HG03095 (cell line): ENCODE data around the gene GYS1.

Experiments
- ATAC-seq: cut with Tn5 transposase; IDR thresholded peaks from one replicate; pipeline ENCODE4 v1.9.1; 2021; ENCODE audit warnings: moderate library complexity; ENCODE audit not compliant: unreplicated experiment

GYS1 gene

DNA sequence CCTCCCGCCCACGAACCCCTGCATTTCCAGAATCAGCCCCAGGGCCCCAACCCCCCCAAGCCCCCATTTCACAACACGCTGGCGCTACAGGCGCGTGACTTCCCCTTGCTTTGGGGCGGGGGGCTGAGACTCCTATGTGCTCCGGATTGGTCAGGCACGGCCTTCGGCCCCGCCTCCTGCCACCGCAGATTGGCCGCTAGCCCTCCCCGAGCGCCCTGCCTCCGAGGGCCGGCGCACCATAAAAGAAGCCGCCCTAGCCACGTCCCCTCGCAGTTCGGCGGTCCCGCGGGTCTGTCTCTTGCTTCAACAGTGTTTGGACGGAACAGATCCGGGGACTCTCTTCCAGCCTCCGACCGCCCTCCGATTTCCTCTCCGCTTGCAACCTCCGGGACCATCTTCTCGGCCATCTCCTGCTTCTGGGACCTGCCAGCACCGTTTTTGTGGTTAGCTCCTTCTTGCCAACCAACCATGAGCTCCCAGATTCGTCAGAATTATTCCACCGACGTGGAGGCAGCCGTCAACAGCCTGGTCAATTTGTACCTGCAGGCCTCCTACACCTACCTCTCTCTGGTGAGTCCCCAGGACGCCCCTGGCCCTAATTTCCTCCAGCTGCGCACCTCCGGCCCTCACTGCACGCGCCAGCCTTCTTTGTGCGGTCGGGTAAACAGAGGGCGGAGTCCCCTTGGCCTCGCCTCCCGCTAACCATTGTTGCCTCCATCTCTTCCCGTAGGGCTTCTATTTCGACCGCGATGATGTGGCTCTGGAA, 27.9 kb downstream of the GYS1 start, which contains the start of gene FTL:
Gene FTL (plus strand): TSS at position 270 of the 766 bp plus-strand sequence. CDS start 199 bp downstream, at position 469.
- peak; percentile 34 for ATAC-seq

DNA sequence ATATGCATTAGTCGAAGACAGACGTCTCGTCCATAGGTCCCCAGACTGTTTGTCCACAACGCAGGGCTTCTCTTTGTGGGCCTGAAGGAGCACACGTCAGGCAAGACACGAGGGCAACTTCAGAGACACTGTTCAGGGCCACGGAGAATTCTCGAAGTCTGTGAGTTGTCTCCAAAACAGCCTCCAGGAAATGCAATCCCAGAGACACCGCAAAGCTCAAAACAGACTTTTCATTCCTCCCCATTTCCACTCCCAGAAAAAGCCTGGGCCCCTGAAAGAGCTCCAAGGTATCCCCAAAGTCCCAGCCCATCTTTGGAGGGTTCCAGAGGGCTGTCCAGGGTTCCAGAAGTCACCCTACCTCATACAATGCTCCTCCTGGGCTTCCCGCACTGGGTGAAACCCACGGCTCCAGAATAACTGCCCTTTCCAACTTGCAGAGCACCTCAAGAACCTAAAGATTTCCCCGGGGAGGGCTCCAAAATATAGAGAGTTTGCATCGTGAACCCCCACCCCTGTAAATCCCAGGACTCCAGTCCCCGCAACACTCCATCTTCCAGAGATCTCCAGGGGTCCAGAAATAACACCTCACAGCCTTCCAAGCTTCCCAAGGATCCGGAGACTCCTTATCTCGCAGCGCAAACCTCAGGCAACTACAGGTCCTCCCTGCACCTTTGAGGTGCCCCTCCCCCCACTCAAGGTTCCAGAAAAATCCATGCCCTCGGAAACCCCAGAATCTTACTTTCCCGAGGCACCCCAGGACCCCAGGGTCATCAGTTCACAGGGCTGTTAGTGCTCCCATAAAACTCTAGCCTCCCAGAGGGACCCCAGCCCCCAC, 28.7 kb downstream of the GYS1 start:
- ATAC-seq = no peak

- no peak for ATAC-seq
Observed at GRCh38 chr19:48963371-48964204, 29.5 kb downstream of the GYS1 start.

- no peak for ATAC-seq
Observed at GRCh38 chr19:48962849-48963165, 30.3 kb downstream of the GYS1 start.

GRCh38 chr19:48962029-48962848, 30.9 kb downstream of the GYS1 start:
- peak; percentile 39 for ATAC-seq

DNA sequence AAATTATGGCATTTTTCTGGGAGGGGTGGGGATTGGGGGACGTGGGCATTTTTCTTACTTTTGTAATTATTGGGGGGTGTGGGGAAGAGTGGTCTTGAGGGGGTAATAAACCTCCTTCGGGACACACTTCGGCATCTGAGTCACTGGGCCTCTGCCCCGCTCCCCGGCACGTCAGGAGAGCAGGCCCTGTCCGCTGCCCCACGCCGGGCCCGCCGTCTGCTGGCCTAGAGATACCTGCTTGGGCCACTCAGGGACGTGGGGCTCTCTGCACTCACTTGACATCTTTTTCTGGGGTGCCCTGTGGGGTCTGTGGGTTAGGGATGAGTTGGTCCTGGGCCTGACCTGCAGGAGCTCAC, 31.5 kb downstream of the GYS1 start:
- no peak for ATAC-seq

DNA sequence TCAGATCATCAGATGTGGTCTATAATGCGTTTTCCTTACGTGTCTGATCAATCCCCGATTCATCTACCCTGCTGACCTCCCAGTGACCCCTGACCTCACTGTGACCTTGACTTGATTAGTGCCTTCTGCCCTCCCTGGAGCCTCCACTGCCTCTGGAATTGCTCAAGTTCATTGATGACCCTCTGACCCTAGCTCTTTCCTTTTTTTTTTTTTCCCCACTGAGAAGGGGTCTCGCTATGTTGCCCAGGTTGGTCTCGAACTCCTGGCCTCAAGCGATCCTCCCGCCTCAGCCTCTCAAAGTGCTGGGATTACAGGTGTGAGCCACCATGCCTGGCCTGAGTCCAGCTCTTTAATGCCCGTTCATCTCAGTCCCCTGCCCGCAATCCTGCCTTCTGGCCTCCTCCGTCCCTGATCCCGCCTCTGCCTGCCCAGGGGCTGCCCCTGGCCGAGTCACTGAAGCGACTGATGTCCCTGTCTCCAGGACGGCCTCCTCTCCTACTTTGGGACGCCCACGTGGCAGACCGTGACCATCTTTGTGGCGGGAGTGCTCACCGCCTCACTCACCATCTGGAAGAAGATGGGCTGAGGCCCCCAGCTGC, 32.0 kb downstream of the GYS1 start:
- ATAC-seq = no peak

GRCh38 chr19:48959341-48960239, 33.5 kb downstream of the GYS1 start:
- no peak for ATAC-seq

- ATAC-seq = no peak
Observed at GRCh38 chr19:48958006-48958405, 35.1 kb downstream of the GYS1 start.

DNA sequence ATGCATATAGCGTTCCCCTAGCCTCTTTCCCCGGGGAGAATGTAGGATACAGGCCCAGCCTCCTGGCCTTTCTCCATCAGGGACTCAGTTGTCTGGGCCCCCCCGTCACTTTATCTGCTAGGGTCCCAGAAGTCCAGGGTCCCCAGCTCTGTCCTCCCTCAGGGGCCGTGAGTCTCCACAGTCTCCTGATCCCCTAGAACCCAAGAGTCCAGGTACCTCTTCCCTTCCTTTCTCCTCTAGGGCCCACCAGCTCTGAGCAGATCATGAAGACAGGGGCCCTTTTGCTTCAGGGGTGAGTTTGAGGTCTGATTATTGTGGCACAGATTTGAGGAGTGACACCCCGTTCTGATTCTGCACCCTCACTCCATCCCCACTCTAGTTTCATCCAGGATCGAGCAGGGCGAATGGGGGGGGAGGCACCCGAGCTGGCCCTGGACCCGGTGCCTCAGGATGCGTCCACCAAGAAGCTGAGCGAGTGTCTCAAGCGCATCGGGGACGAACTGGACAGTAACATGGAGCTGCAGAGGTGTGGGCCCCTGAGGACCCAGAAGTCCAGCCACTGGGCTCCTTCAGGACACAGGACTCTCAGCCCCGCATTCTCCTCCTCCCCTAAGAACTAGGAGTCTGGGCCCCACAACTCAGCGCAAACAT, 37.7 kb downstream of the GYS1 start:
- no peak for ATAC-seq

DNA sequence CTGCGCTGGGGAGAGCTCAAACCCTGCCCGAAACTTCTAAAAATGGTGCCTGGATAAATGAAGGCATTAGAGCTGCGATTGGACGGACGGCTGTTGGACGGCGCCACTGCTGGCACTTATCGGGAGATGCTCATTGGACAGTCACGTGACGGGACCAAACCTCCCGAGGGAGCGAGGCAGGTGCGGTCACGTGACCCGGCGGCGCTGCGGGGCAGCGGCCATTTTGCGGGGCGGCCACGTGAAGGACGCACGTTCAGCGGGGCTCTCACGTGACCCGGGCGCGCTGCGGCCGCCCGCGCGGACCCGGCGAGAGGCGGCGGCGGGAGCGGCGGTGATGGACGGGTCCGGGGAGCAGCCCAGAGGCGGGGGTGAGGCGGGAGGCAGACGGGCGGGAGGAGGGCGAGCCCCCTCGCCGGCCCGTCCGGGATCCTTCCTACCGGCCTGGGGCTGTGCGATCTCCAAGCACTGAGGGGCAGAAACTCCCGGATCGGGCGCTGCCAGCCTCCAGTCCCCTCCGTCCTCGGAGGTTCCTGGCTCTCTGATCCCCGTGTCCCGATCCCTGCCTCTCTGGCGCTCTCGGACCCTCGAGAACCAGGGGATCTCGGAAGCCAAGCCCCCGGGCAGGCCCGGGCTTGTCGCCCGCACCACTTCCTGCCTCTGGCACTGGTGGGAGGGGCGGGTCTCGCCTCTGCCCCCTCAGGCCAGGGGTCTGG, 38.4 kb downstream of the GYS1 start, which contains the start of gene BAX:
Gene BAX (plus strand): TSS at position 281 of the 713 bp plus-strand sequence. CDS start 54 bp downstream, at position 335.
- peak; percentile 62 for ATAC-seq

GRCh38 chr19:48953990-48954594, 39.0 kb downstream of the GYS1 start:
- no peak for ATAC-seq

DNA sequence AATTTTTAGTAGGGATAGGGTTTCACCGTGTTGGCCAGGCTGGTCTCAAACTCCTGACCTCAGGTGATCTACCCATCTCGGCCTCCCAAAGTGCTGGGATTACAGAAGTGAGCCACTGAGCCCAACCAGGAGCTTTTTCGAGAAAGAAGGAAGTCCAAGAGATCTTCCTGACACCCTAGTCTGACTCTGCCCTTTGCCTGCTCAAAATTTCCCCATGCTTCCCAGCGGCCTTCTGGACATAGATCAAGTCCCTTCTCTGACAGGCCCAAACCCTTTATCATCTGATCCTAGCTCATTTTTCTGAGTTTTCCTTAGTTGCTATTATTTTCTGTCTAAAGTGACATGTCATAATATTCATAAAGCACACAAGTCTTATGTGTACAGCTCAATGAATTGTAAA, 40.0 kb downstream of the GYS1 start:
- no peak for ATAC-seq

DNA sequence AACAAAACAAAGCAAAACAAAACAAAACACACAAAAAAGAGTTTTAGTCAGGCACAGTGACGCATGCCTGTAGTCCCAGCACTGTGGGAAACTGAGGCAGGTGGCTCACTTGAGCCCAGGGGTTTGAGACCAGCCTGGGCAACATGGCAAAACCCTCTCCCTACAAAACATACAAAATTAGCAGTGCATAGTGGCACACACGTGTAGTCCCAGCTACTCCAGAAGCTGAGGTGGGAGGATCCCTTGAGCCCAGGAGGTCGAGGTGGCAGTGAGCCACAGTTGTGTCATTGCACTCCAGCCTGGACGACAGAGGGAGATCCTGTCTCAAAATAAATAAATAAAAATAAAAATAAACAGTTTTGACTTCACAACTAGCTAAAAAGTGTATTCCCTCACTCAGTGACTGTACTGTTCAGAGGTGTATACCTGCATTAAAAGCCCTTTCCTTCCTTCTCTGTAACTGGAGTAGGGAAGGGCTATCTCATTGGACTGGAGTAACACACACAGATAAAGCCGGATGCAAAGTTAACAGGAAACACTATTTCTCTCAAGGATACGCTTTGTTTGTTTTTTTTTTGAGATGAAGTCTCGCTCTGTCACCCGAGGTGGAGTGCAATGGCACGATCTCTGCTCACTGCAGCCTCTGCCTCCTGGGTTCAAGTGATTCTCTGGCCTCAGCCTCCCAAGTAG, 42.1 kb downstream of the GYS1 start:
- ATAC-seq = no peak

DNA sequence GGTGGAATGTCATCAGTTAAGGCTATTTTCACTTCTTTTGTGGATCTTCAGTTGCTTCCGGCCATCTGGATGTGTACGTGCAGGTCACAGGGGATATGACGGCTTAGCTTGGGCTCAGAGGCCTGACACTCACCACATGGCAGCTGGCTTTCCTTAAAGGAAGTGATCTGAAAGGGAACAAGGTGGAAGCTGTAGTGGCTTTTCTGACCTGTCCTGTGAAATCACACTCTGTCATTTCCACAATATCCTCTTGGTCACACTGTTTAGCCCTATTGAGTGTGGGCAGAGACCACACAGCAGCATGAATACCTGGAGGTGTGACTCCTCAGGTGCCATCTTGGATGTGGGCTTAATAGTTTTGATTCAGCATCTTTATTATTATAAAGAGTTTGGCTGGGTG, 43.0 kb downstream of the GYS1 start:
- no peak for ATAC-seq

GRCh38 chr19:48947258-48947542, 45.9 kb downstream of the GYS1 start:
- no peak for ATAC-seq
